SIG-M5 treated with dmso at 0.1 percent for 504 hours (cell line): ENCODE measurements around the gene SMYD5.

Experiments used
- DNase-seq: peaks from one replicate; lab custom pipeline; 2025; ENCODE audit not compliant: unreplicated experiment; lab: John Stamatoyannopoulos, UW

The SMYD5 gene

DNA sequence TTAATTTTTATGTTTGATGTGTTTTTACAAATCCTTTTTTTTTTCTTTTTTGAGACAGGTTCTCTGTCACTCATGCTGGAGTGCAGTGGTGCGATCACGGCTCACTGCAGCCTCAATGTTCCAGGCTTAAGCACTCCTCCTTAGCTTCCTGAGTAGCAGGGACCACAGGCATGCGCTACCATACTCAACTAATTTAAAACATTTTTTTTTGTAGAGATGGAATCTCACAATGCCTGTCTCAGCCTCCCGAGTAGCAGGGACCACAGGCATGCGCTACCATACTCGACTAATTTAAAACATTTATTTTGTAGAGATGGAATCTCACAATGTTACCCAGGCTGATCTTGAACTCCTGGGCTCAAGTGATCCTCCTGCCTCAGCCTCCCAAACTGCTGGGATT is 8.4 kb upstream of the SMYD5 start:
- no peak for DNase-seq

DNA sequence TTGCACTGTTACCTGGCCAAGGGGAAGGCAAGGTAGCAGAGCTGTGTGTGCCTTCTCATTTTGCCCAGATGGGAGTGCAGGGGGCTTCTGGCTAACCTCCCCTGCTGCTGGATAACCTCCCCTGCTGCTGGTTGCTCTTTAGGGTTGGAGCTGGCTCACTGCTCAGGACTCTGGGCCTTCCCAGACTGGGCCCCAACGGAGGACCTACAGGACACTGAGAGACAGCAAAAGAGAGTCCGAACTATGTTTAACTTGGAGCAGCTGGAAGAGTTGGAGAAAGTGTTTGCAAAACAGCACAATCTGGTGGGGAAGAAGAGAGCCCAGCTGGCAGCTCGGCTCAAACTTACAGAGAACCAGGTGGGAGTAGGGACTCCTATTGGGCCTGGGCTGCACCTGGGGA is 5.8 kb upstream of the SMYD5 start:
- no peak for DNase-seq

DNA sequence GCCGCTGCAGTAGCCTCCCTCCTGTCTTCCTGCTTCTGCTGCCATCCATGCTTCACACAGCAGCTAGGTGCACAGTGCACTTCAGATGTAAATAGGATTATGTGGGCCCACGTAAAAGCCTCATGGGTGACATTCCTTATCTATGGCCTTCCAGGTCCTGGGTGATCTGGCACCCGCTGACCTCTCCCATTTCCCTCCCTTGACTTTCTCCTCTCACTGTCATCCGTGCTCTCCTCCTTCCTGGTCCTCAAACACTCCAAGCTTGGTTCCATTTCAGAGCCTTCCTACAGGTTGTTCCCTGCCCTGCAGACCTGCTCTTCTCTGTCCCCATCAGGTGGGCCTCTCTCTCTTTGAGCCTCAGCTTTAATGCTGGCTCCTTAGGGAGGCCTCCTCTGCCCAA is 4.0 kb upstream of the SMYD5 start:
- DNase-seq = no peak

DNA sequence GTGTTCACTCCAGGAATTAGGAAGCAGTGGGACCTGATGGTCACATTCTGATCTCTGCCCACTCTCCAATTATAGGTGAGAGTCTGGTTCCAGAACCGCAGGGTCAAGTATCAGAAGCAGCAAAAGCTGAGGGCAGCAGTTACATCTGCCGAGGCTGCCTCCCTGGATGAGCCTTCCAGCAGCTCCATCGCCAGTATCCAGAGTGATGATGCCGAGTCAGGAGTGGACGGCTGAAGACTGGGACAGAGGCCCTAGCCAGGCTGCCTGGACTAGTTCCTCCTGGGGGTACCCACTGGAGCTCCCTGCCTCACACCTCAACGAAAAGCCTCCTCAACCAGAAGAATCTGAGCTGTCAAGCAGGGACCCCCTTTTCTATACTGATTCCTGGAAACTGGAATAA is 3.3 kb upstream of the SMYD5 start:
- DNase-seq = no peak

DNA sequence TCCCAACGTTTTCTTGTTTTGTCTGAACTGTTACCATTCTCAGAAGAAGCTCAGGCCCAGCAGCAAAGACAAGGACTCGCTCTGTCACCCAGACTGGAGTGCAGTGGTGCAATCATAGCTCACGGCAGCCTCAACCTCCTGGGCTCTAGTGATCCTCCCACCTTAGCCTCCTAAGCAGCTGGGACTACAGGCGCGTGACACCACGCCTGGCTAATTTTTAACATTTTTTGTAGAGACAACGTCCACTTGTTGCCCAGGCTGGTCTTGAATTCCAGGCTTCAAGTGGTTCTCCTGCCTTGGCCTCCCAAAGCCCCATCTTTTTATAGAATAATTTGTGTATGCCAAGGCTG is 2.0 kb upstream of the SMYD5 start:
- DNase-seq = no peak

DNA sequence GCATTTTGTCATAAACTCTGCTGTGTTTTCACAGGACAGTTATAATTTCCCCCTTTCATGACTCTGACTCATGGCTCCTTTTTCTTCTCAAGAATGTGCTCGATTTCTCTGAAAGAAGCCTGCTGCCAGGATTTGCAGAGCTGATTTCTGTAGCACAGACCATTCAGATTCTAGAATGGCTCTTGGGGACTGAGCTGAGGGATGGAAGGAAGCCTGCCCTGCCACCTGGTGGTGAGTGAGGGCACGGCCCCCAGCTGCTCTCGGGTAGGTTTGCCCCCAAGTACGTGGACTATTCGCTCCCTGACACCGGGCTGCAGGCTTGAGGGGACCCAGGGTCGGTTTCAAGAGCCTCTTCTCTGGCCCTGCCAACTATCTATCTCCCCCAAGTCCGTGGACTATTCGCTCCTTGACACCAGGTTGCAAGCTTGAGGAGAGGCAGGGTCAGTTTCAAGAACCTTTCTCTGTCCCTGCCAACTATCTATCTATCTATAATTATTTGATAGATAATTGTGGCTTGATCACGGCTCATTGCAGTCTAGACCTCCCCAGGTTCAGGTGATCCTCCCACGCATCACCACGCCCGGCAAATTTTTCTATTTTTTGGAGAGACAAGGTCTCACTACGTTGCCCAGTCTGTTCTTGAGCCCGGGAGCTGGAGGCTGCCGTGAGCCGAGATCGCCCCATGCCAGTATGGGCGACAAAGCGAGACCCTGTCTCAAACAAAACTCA is 1.4 kb upstream of the SMYD5 start:
- peak; percentile 79 for DNase-seq

DNA sequence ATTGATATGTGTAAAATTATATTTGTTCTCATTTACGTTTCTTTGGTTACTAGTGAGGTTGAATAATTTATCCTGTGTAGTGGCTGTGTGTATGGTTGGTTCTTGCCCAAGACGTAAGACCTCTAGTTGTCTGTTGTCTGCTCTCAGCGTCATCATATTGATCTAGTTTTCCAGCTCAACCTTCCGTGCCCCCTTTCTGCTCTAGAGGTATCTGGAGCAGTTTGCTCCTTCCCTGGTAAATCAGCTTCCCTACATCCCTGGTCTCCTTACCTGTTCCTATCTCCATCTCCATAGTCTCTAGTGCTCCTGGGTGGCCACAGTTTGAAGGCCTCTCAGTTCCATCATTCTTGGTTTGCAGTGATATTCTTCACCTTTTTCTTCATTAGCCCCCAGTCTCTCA is 1.2 kb downstream of the SMYD5 start:
- no peak for DNase-seq

DNA sequence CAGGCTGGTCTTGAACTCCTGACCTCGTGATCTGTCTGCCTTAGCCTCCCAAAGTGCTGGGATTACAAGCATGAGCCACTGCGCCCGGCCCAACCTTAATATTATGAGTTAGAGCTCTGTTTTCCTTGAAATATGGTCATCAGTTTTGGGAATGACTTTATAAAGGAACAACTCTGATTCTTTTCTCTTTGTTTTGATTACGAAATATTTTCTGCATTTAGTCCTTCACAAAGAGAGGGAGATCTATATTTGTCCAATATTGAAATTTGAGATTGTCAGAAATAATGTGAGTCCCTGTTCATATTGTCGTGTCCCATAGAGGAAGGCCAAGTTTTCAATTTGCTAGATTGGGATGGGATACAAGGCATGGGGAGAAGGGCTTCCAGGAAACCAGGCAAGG is 3.1 kb downstream of the SMYD5 start:
- no peak for DNase-seq

DNA sequence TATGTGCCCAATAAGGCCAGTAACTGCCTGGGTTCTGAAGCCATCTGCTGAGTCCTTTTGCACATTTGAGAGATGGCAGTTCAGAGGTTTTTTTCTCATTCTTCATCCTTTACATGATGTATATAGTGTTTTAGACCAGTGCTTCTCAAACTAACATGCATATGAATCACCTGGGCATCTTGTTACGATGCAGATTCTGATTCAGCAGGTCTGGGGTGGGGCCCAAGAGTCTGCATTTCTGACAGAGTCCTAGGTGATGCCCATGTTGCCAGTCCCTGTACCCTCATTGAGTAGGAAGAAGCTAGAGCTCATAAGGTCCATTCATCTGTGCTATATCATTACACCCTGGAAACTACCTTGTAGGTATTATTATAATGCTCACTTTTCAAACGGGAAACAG is 3.8 kb downstream of the SMYD5 start:
- DNase-seq = no peak

DNA sequence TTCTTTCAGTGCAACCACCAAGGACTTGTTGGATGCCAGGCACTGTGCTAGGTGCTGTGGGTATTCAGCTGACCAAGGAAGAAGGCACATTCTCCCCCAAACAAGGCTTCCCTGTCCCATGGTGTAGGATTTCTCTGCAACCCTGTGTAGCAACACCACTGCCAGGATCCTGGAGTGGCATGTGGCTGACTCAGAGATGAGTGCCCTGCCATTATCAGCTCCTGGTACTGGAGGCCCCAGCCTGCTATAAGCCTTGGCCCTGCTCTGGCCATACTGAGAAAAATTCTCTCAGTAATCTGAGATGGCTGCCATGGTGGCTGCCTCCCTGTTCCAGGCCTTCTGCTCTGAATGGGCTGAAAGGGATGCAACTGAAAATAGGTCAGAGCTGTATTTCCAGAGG is 4.3 kb downstream of the SMYD5 start:
- DNase-seq = no peak

DNA sequence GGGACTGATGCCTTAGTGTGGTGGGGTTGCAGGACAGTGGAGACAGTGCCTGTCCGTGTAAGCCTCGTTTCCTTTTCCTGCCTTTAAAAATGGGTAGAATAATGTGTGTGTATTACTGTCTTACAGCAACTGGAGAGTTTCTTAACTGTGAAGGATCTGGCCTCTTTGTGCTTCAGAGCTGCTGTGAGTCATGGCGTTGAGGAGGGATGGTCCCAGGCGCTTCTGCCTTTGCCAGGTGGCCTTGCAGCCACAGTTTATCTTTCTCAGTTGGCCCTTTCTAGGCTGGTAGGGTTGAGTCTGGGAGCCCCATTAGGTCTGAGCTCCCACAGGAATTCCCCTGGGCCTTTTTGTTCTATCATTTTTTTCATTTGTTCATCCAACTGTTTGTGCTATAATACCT is 9.8 kb downstream of the SMYD5 start:
- DNase-seq = no peak

DNA sequence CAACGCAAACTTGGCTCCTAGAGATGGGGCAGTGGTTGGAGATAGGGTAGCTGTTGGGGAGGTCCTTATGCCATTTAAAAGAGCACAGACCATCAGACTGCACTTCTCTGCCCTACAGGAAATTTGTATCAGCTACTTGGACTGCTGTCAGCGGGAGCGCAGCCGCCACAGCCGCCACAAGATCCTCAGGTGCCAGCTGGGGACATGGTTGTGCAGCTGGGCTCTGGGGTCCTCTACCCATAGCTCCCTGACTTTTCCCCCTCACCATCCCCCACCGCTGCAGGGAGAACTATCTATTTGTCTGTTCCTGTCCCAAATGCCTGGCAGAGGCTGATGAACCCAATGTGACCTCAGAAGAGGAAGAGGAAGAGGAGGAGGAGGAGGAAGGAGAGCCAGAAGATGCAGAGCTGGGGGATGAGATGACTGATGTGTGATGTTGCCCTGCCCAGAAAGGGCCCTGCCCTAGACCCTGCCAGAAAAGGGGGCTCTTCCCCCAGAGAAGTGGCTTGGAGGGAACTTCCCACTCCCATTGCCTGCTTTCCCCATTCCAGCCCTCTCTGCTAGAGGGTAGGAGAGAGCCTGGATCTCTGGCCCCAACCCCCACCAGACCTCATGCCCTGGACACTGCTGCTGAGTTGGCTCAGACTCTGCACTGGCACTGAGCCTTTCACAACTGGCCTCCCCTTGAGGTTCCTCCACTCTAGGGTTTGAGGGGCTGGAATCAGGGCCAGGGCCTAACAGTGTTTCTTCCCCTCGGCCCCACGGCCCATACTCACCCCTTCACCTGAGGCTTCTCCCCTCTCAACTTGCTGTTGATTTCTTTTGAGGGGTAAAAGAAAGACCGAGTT is 11.7 kb downstream of the SMYD5 start:
- no peak for DNase-seq

DNA sequence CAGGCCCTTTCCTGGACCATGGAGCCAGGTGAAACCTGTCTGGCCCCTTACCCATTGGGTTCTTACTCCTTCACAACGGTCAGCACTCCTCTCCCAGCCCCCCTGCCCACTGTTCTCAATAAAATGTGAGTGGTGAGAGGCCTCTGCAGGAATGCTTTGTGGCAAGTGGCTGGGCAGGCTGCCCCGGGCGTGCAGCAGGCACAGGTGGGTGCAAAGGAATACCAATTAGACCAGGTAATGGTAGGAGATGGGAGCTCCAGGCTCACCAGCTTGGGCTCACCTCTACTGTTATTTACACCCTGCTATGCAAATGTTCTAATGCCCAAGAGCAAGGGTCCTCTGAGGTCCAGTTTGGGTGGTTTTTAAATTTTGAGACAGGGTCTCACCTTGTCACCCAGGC is 13.0 kb downstream of the SMYD5 start:
- DNase-seq = no peak

DNA sequence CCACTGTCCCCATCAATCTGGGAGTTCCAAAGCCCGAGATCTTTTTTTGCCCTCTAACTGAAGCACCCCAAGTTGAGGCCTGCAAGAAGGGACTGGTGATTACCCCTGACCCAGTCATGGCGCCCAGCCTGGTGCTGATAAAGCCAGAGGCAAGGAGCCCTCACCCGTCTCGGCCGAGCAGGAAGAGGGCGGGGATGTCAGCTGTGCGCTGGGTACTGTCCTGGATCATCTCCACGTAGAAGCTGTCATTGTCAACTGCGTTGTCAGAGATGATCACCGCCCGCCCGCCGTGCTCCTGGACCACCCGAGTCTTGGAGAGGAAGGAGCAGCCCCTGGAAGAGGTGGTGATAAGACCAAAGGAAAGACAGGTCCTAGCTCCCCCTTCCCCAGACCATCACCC is 14.6 kb downstream of the SMYD5 start:
- DNase-seq = no peak

DNA sequence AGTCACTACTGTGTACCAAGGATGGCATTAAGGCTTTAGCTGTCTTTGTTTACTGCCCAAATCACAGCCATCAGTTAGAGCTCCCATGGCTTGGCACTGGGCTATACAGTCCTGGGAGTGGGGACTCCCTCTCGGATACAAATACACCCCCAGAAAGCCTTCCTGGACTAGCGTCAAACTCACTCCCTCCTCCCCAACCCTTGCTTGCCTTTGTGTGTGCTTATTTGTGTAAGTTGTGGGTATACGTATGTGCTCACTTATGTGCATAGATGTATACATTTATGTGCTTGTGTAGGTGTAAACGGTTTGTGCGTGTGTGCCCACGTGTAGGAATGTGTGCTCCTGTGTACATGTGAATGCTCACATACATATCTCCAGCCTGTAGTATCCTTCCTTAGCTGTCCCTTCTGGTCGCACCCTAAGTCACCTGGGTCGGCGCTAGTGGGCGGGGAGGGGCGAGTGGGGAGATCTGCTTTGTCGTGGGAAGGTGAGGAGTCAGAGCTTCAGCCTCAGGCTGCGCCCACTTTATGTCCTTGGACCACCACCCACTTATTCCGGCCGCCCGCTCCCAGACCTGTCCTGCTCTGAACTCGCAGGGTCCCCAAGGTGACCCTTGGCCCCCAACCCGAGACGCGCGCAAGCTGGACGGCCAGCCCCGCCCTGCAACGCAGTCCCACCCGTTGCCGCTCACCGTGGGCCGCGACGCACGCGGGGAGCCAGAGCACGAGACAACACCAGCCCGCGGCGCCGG is 18.5 kb downstream of the SMYD5 start:
- DNase-seq = peak; percentile 54

DNA sequence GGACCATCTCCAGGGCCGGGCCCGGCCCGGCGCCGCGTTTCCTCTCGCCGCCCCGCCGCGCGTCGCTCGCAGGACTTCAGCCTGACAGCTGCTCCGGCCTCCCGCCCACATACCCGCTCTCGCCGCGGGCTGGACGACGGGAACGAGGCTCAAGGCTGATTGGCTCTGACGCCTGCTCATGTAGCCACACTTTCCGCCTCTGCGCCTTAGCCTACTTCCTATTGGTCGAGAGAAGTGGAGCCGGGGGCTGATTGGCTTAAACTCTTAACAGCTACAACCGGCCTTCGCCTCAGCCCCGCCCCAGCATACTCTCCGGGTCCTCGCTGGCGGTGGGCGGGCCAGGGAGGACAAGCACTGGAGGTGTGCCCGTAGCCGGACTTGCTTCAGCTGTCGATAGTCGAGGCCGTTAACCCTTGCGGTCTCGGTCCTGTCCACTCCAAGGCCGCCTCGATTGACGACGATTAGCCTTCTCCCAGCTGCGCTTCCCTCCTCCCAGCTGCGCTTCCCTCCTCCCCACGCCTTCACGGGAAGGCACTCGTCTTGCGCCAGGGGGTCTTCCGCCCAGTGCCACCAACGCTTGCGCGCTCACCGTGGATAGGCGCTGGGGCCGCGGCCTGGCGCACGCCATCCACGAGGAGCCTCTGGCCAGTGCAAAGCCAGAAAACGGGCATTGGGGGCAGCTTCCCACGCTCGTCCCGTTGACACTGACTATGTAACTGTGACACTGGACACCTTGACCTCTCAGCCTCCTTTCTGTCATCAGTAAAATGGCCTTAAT is 19.3 kb downstream of the SMYD5 start, which contains the start of gene PRADC1:
TSS of gene PRADC1 (minus strand) at position 86 of the 778 bp plus-strand sequence. CDS start at position 7, 79 bp downstream.
- peak; percentile 99 for DNase-seq

DNA sequence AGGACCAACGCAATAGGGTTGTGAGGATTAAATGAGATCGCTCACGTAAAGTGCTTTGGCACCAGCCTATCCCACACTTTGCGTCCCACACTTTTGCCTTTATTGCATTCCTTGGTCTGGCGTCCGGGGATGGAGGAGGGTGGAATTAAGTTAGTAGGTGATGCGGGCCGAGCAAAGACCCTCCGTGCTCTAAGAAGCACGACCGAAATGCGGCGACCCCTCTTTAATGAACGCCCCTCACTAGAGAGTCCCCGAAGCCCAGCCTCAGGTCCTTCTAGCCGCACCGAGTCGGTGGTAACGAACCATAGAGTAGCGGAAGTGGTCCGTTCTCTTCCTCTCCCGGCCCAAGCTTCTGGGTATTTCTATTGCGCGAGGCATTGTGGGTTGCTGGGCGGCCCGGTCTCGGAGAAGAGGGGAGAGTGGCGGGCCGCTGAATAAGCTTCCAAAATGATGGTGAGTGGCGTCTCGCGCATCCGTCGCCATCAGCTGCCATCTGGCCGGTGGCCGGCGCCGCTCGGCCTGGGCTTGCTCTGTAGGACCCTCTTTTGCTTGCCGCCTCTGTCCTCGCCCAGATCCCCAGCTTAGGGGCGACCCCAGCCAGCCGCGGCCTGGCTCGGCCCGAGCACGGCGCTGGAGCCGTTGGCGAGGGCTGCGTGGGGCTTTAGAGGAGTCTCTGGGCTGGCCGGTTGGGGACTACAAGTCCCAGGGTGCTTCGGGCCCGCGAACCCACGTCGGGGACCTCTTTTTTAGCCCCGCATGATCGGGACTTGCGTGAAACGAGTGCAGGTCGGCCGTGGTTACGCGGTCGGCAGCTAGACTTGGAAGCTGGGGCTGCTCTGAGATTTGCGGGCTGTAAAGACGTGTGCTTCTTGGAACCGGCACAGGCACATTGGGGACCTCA is 20.1 kb downstream of the SMYD5 start, which contains the start of gene CCT7:
TSS of gene CCT7 (plus strand) at position 377 of the 901 bp plus-strand sequence. CDS start at position 448, 71 bp downstream.
- peak; percentile 92 for DNase-seq

DNA sequence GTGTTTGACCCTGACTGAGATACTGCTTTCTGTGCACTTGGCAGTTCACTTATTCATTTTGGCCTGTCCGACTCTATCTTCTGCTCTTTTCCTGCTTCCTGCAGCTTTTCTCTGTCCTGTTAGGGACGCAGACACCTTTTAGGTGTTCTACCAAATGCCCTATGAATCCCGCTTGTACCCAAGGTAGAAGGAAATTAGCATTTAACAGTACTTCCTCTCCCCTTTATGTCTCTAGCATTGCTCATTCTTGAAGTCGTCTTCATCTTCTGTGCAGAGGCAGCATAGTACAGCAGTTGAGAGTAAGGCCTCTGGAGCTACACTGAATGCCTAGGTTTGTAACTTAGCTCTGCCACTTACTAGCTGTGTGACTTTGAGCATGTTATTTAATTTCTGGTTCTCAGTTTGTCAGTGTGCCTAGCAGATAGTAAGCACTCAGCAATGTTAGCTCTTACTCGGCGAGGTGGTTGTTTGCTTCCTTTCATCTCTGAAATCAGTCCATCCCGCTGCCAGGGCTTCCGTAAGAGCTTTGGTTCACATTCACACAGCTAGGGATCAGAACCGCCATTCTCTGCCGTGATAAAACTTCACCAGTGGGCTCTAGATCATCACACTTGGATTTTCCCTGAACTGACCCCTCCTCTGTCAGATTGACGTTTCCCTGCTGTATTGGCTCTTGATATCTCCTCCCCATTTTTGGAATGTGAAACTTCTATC is 21.4 kb downstream of the SMYD5 start:
- DNase-seq = peak; percentile 48

DNA sequence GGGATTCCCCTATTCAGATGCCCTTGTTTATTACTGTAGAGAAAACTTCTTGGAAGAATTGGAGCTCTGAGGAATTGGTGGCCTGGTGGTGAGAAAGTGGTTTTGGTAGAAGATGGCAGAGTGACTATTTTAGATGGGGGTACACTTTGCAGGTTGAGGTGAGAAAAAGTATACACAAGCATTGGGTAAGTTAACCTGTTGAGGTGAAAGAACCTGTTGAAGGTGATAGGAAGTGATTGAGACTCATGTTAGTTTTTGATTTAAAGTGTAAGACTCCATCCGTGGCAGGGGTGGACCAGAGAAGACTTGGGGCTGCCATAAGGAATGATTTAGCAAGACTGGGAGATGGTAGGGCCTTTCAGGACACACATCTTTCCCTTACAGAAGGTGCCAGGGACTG is 23.1 kb downstream of the SMYD5 start:
- no peak for DNase-seq
